HG02571 (cell line): Measurements from ENCODE around the gene DOCK4.
"Not testable (repeated sequence)": the region's sequence is repeated elsewhere in the genome, so short reads cannot be mapped to it uniquely, and the experiment has no call there.

Experiments used
- ATAC-seq: cut with Tn5 transposase; IDR thresholded peaks from one replicate; pipeline ENCODE4 v1.9.1; 2021; ENCODE audit warnings: mild to moderate bottlenecking, moderate library complexity; ENCODE audit not compliant: unreplicated experiment

The DOCK4 gene

DNA sequence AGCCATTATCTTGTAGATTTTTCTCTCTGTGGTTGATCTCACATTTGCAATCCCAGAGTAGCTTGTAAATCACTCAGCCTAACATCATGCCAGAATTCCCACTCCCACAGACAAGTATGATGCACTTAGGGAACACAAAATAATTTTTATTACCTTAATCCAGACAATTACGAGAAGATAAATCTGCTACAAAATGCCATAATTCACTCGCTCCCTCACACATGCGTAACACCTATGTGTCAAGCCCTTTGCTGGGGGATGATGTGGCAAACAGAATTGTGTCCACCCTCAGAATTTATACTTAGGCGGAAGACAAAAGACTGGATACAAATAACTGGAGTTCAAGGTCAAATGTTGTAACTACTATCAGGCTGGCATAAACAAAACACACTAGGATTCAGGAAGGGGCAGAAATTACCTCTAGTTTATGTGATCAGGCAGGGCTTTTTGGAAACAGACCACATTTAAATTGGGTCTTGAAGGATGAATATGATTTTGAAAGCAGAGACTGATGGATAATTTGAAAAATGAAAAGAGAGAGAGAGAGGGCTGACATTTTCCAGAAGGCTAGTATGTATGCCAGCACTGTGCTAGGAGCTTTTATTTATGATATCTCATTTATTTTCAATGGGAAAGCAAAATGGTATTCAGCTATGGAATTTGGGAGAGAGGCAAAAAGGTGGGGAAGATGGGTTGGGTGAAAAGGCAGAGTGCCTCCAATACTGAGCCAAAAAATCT, 69.8 kb downstream of the DOCK4 start:
- ATAC-seq, result no peak

DNA sequence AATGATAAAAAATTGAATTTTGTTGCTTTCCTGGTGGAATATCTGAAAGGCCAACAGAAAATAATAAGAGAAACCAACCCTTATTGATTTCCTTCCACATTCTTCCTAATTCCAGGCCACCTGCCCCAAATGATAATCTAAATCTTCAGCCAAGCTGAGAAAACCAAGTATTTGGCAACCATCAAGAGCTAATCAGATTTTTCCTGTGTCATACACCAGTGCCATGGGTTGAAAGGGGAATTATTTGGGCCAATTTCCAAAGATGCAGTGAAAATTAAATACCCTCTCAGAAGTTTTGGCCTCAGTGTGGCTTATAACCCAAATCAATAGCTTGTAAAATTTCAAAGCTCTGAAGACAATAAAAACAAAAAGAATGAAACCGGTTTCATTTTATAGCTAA, 70.4 kb downstream of the DOCK4 start:
- ATAC-seq, result no peak

GRCh38 chr7:112134039-112134438, 72.2 kb downstream of the DOCK4 start:
- ATAC-seq, result no peak

DNA sequence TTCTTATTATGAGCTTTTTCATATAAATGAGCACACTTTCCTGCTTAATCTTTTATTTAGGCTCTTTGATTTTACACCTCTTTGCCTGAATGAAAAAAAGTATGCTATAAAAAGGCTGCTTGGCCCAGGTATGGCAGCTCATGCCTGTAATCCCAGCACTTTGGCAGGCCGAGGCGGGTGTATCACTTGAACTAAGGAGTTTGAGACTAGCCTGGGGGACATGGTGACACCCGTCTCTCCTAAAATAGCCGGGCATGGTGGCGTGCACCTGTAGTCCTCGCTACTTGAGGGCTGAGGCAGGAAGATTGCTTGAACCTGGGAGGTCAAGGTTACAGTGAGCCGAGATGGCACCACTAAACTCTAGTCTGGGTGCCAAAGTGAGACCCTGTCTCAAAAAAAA, 72.9 kb downstream of the DOCK4 start:
- no peak for ATAC-seq

- no peak for ATAC-seq
These were observed 74.0 kb downstream of the DOCK4 start for GRCh38 chr7:112132051-112132694.

DNA sequence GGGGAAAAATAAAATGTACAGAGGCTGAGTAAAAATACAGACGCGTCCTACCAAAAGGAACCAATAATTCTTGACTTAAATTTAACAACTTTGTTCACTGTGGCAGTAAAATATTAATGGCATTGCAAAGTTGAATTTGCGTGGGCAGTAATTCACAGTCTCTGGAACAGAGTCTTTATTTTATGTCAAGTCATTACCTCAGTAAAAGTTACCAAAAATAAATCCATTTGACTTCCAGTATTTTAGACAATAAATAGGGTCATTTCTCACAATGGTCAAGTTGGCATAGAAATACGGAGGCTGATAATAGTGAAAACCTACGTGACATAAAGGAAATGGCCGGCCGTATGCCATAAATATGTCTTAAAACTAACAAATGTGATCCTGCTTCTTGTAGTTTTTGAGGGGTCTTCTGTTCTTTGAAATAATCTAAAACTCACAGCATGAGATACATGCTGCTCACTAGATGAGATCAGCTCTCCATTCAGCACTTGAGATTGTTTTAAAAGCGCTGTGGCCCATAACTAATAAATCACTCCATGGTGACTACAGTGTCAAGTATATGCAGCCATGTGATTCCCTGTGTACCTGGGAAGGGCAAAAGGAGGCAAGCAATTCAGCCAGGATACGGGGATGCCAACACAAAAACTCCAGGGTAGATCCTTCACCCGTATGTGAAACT, 75.3 kb downstream of the DOCK4 start:
- ATAC-seq, result no peak

GRCh38 chr7:112129655-112130323, 76.4 kb downstream of the DOCK4 start:
- no peak for ATAC-seq

DNA sequence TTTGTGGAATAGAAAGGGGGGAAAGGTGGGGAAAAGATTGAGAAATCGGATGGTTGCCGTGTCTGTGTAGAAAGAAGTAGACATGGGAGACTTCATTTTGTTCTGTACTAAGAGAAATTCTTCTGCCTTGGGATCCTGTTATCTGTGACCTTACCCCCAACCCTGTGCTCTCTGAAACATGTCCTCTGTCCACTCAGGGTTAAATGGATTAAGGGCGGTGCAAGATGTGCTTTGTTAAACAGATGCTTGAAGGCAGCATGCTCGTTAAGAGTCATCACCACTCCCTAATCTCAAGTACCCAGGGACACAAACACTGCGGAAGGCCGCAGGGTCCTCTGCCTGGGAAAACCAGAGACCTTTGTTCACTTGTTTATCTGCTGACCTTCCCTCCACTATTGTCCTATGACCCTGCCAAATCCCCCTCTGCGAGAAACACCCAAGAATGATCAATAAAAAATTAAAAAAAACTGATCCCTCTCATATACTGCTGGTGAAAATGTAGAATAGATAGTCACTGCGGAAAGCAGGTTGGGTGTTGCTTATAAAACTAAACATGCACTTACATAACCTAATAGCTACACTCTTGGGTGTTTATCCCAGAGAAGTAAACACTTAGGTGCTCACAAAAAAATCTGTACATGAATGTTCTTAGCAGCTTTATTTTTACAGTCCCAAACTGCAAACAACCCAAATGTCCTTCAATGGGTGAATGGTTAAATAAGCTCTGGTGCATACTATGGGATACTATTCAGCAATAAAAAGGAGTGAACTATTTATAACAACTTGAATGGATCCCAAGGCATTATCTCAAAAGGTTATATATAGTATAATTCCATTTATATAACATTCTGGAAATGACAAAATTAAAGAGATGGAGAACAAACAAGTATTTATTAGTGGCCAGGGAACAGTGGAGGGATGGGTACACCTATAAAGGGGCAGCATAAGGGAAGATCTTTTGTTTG, 77.5 kb downstream of the DOCK4 start:
- ATAC-seq, result not testable (repeated sequence)

DNA sequence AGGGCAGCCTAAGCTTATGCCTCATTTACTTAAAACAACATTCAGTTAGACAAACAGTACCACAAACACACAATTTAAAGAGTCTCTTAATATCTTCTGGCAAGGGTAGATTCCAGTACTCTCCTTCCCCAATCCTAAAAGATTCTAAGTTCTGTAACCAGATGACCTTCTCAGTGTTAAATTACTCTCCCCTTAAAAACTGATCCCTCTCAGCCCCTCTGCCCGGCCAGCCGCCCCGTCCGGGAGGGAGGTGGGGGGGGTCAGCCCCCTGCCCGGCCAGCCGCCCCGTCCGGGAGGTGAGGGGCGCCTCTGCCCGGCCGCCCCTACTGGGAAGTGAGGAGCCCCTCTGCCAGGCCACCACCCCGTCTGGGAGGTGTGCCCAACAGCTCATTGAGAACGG, 78.2 kb downstream of the DOCK4 start:
- ATAC-seq, result not testable (repeated sequence)

DNA sequence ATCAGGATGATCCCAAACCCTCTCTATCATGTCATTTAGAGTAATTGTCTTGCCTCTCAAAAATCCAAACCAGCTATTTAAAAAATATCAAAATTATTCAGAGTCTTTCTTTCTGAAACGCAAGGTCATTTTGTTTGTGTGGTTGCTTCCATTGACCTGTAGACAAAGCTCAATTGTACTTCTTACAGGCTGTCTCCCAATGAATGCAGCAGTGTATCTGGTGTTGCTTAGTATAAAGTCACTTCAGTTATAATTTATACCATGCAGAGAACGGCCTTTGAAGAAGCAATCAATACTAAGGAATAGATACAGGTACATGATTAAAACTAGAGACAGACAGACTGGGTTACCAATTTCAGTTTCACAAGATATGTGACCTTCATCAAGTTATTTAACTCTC, 80.9 kb downstream of the DOCK4 start:
- no peak for ATAC-seq

DNA sequence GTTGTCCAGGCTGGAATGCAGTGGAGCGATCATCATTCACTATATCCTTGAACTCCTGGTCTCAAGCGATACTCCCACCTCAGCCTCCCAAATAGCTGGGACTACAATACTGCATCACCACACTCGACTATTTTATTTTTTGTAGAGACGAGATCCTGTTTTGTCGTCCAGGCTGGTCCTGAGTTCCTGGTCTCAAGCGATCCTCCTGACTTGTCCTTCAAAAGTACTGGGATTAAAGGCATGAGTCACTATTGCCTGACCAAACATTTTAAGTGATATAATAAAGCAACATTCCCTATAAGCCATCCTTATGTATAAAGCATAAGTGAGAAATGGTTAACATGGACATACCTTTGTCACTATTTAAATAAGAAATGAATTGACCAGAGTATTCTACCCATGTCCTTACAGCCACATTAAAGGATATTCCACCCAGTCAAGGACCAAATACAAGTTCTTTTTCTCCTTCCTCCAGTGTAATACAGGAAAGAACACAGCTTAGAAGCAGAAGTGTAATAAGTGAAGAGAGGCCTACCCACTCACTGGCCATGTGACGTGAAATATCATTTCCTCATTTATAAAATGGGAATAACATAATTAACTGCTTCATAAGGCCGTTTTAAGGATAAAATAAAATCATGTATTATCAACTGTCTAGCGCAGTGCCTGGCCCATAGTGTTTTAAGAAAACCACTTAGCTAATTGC, 82.0 kb downstream of the DOCK4 start:
- no peak for ATAC-seq

- ATAC-seq, result no peak
These were observed 83.4 kb downstream of the DOCK4 start for GRCh38 chr7:112122798-112123197.

GRCh38 chr7:112122144-112122543, 84.1 kb downstream of the DOCK4 start:
- no peak for ATAC-seq

GRCh38 chr7:112121318-112121717, 84.9 kb downstream of the DOCK4 start:
- ATAC-seq, result no peak

GRCh38 chr7:112120696-112121217, 85.4 kb downstream of the DOCK4 start:
- ATAC-seq, result no peak

DNA sequence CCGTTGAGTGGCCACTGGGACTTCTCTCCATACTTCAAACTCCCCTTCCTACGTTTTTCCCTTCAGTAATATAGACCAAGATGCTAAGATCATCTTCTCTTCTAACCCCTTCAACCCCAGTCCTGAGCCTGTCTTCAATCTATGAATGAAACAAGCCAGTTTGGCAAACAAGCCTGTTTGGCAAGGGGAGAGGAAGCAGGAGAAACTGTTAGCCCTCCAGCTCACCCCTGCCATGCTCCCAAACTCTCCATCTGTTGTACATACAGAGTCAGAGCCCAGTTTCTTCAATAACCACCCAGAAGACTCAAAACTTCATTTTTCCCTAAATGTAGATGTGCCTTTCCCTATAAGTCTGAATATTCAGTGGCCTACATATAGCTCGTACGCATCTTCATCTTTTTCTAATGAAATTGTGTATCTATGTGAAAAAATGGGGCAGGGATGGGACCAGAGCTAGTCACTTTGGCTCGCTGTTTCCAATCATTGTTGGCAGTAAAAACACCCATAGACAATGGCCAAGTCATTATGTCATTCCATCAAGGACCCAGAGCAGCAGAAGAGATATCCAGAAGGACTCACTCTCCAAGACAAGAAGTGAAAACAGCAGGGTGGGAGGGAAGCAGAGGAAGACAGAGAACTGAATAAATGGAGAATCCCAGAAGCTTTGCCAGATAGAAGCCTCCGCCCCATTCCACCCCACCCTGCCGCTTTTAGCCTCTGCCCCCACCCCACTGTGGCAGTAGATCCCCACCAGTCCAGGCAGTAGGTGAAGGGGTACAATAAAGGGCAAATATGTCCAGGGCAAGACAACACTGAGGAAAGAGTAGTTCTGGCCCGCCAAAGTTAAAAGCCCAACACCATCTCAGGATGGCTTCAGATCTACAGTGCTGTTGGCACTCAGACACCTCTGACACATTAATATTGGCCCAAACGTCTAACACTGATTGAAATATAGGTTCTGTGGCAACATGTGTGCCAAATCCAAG, 87.3 kb downstream of the DOCK4 start:
- ATAC-seq, result no peak

- no peak for ATAC-seq
These were observed 89.3 kb downstream of the DOCK4 start for GRCh38 chr7:112116894-112117293.

DNA sequence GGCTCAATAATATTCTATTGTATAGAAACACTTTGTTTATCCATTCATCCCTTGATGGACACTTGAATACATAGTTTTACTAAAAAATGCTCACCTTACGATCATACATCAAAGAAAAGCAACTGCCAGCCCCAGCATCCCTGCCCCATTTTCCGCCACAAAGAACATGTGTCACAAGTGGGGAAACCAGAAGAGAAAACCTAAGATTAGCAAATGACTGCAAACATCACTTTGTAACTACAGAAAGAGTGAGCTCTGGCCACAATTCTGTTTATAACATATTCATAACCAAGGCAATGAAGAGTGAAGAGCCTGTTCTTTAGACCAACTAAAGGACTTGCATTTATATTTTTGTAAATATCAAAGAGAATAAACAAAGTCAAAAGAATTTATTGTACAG, 89.8 kb downstream of the DOCK4 start:
- no peak for ATAC-seq
